Measurements from ENCODE around the gene AUP1.

AUP1 gene

DNA sequence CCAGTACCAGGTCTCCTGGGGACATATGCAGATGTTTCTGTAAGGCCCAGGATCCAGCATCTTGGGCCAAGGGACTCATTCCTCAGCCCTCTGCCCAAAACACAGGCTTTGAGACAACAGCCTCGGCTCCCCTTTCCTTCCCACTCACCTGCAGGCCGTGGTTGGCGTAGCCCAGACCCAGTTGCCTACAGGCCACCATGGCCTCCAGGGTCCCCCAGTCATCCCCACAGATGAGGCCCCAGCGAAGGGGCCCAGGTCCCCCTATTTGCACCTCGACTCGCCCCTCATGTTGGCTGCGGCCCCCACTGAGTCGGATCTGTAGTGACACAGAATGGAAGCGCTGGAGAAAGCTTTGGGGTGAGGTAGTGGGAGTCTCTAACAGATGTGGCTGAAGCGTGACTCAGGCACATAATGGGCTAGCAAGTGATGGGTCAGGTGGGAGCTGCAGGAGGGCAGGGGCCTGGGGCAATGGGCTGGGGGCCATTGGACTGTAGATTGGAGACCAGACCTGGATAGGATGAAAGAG lies 6.0 kb upstream of the AUP1 start:
- no peak for DNase-seq

DNA sequence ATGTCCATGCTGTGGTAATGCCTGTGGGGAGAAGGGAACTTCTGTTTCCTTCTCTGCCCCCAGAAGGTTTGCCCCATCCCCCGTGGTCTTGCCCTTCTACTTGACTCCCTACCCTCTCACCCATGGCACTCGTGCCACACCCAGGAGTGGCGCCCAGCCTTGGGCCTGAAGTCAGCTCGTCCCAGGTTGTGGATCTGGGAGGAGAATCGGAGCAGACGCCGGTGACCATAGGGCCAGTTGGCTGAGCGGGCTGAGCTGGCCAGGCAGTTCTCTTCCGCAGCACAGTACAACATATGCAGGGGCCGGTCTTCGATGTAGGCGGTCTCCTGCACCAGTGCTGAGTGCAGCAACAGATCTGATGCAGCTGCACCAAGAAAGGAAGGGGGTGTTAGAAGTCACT lies 4.9 kb upstream of the AUP1 start:
- DNase-seq = no peak

GRCh38 chr2:74533464-74533863 lies 4.0 kb upstream of the AUP1 start:
- DNase-seq = no peak

- no peak for DNase-seq
These were observed 2.7 kb upstream of the AUP1 start for GRCh38 chr2:74532222-74532621.

DNA sequence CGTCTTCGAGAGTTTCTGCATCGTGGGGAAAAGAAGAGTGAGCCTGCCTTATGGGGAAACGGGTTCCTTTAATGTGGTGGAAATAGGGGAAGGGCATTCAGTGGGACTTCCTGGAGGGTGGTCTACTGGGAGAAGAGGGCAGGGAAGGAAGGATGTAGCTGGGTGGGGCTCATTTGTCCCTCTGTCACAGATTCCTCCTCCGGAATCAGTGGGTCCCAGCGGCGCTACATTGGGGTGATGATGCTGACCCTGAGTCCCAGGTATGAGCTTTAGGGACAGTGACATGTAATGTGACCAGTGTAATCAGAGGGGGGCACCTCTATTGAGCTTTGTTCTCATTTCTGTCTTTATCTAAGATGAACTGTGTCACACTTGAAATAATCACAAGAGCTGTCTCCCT lies 2.2 kb upstream of the AUP1 start:
- DNase-seq = no peak

DNA sequence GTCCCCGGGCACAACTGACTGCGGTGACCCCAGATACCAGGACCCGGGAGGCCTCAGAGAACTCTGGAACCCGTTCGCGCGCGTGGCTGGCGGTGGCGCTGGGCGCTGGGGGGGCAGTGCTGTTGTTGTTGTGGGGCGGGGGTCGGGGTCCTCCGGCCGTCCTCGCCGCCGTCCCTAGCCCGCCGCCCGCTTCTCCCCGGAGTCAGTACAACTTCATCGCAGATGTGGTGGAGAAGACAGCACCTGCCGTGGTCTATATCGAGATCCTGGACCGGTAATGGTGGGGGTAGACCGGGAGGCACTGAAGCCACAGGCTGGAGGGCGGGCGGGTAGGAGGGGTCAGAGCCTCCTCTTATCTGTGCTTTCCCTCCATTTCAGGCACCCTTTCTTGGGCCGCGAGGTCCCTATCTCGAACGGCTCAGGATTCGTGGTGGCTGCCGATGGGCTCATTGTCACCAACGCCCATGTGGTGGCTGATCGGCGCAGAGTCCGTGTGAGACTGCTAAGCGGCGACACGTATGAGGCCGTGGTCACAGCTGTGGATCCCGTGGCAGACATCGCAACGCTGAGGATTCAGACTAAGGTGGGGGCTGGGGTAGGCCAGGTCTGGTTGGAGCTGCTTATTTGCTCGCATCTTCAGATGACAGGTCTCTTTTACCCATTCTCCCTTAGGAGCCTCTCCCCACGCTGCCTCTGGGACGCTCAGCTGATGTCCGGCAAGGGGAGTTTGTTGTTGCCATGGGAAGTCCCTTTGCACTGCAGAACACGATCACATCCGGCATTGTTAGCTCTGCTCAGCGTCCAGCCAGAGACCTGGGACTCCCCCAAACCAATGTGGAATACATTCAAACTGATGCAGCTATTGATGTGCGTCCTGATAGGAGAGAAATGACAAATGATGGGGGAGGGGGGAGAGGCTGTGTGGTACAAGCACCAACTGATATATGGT lies 1.0 kb upstream of the AUP1 start:
- DNase-seq = no peak

- DNase-seq = no peak
These were observed 728 bp downstream of the AUP1 start for GRCh38 chr2:74528600-74529356.

DNA sequence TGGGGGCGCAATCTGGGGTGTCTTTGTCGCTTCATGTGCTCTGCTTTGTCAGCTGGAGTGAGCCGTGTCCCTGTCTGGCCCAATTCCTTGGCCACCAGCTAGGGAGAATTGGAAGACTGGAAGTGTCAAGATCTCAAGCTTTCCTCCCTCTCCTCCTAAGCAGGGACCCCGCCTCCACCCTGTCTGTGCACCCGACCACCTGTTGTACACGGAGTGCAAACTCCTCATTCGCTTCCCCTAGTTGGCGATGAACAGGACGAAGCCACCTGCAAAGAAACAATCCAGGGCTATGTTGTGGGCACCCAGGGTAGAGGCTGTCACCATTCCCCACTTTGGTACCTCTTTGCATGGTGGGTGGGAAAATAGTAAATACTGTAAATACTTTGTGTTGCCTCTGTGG lies 1.8 kb downstream of the AUP1 start:
- no peak for DNase-seq

DNA sequence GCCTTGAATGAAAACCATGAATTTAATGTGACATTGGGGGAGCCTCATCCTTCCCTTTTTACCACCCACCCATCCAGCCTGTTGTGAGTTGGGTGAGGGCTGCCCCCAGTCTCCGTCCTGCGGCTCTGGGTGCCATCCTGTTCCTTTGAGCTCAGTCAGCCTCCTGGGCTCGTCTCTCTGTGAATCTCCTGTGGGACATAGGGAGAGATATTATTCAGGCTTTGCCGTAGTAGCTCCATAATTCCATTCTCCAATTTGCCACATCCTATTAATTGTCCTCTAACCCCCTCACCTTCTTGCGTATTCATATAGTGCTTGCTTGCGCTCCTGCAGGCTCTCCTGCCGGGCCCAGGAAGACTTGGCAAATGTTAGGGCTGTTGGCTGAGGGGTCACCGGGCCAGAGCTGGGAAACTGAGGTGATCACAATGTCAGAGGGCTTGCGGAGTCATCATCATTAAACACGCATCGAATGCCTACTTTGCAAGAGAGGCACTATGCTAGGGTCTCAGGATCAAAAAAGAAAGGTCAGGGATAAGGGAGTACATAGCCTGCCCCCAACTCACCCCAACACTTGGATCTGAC lies 2.8 kb downstream of the AUP1 start:
- no peak for DNase-seq

DNA sequence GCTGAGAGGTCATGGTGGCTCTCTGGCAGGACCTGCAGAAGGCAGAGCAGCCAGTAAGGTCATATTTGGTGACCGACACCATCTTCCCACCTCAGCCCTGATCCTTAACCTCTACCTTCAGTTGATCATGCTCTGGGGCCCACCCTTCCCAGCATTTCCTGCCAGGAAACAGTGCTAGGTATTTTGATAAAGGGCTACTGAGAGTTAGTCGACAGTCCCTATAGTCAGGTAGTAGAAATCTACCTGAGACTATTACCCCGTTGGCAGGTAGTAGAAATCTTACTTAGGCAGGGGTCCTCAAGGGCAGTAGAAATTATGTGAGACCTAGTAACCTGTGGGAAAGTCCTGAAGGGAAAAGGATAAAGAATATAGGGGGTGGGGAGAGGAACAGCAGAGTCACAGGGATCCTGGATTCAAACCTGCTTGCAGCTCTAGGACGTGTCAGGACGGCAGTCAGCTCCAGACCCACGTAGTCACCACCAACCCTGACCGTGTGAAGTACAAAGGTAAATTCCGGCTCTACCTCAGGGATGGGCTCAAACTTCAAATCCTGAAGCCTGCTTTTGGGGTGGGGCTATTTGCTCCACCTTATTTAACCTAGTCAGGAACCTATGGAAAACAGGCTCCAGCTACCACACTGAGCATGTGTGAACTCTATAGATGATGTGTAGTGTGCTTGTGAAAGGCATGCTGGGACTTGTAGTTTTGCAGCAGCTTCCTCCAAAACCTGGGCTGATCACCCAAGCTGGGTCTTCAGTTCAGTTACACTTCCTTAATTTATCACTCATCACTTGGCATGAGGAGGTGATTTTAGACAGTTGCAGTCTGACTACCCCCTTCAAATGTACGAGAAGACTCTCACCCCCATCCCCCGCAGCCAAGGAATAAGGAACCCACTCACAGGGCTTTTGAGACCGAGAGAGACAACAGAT lies 3.5 kb downstream of the AUP1 start, which contains the start of gene DQX1:
Gene DQX1 (minus strand): TSS at position 515 of the 932 bp plus-strand sequence. CDS start 502 bp downstream, at position 13.
- DNase-seq = no peak

DNA sequence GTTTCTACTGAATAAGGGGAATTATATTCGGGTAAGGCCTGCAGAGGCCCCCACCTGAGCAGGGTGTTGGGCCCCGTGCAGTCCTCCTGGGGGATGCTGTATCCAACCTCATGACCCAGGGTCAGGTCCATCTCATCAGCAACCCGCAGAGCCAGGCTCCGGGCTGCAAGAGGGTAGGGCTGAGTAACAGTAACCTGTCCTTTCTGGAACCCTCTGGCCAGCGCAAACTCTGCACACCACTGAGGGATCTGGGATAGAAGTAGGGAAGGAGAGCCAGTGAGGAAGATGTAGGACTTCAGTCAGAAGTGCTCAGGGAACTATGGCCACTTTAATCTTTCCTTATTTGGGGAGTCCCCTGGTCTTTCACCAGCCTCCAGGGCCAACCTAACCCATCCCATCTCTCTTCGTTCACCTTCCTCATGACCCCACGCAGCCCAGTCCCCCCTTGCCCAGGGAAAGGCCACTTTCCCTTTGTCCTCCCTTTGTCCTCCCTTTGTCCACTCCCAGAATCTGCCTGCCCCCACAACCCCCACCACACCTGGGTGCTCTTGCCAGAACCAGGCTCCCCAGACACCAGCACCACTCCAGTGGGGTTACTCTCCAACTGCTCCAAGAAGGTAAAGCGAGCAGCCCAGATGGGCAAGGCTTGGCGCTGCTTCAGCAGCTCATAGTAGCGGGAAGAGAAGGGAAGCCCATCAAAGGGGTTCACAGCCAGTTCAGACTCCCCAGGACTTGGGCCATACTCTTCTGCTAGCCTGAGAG lies 4.4 kb downstream of the AUP1 start:
- no peak for DNase-seq

DNA sequence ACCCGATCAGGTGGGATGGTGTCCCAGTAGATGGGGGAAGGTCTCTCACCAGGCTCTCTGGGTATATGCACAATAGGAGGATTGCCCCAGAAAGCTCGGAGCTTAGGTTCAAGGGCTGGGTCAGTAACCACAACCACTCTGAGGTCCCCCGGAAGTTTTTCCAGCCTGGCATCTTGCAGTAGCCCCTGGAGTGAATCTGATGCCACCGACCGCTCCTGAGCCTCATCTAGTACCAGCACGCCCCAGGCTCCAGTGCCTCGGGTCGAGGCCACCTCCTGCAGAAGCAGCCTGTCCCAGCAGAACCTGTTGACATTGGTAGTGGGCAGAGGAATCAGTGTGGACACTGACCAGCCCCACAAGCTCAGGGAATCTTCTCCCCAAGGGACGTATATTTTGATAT lies 5.5 kb downstream of the AUP1 start:
- DNase-seq = no peak

- no peak for DNase-seq
These were observed 7.0 kb downstream of the AUP1 start for GRCh38 chr2:74522516-74522915.

GRCh38 chr2:74516650-74517049 lies 12.9 kb downstream of the AUP1 start:
- DNase-seq = no peak

DNA sequence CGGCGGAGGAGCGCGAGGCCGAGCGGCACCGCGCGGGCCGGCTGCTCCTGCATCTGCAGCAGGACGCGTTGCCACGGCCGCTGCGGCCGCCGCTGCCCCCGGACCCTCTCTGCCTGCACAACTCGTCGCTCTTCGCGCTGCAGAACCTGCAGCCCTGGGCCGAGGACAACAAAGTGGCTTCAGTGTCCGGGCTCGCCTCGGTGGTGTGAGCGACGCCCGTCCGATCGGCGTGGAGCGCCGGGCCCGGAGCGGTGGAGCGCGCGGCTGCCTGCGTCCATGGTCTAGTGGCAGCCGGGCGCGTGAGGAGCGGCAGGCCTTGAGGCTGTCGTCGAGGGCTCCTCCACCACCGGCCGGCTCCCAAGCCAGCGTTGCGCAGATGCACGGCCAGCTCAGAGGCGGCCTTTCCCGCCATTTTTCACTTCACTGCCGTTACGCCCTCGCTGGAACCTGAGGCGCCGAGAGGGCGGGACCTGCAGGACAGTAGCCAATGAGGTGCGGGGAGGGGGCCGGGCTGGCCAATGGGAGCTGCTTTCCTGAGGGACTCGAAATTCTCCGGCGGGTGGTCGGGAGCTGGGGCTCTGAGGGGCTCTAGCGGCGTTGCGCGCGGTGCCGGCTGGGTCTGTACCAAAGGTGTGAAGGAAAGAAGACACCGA lies 13.4 kb downstream of the AUP1 start:
- DNase-seq = no peak

DNA sequence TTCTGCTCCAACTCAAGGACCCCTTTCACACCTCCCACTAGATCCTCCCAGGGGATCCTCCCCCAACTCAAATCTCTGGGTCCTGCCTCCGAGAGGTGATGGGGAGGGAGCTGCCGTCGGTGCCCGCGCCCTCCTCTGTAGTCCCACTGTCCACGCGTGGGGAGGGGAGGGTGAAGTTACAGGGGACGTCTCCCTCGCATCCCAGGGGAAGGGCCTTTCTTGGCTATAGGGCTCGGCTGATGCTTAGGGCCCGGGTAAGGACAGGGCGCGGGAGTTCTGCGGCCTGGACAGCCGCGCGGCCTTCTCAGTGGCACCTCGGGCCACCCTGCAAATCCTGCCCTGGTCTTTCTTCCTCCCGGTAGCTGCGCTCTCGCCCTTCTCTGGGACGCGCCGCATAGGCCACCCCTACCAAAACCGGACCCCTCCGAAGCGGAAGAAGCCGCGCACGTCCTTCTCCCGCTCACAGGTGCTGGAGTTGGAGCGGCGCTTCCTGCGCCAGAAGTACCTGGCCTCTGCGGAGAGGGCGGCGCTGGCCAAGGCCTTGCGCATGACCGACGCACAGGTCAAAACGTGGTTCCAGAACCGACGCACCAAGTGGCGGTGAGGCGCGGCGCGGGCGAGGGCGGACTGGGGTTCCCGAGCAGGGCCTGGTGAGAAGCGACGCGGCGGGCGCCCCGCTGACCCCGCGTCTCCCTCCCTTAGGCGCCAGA lies 14.1 kb downstream of the AUP1 start:
- DNase-seq = no peak

DNA sequence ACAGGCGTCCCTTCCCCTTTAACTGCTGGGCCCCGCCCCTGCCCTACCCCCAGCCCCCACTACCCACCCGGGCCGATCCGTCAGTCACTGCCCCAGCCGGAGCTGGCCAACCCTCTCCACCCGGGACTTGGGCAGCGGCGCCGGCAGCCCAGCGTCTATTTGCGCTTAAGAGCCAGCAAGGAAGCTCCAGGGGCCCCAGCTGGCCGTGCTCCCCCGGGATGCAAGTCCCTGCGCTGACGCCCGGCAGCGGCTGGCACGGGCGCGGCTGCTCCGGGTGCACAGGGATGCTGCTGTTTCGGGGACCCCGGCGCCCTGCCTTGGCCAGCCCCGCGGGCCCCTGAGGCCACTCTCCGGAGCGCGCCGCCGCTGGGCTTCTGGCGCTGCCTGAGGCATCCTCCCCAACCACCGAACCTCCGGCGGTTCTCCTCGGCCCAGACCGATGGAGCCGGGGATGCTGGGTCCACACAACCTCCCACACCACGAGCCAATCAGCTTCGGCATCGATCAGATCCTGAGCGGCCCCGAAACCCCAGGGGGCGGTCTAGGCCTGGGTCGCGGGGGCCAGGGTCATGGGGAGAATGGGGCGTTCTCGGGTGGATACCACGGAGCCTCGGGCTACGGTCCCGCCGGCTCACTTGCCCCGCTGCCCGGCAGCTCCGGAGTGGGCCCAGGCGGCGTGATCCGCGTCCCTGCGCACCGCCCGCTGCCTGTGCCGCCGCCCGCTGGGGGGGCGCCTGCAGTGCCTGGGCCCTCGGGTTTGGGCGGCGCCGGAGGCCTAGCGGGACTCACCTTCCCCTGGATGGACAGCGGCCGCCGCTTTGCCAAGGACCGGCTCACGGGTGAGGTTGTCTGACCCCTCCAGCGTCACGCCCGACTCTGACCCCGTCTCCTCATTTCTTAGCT lies 14.9 kb downstream of the AUP1 start, which contains the start of gene TLX2:
Gene TLX2 (plus strand): TSS at position 83 of the 903 bp plus-strand sequence. CDS start 357 bp downstream, at position 440.
- no peak for DNase-seq

DNA sequence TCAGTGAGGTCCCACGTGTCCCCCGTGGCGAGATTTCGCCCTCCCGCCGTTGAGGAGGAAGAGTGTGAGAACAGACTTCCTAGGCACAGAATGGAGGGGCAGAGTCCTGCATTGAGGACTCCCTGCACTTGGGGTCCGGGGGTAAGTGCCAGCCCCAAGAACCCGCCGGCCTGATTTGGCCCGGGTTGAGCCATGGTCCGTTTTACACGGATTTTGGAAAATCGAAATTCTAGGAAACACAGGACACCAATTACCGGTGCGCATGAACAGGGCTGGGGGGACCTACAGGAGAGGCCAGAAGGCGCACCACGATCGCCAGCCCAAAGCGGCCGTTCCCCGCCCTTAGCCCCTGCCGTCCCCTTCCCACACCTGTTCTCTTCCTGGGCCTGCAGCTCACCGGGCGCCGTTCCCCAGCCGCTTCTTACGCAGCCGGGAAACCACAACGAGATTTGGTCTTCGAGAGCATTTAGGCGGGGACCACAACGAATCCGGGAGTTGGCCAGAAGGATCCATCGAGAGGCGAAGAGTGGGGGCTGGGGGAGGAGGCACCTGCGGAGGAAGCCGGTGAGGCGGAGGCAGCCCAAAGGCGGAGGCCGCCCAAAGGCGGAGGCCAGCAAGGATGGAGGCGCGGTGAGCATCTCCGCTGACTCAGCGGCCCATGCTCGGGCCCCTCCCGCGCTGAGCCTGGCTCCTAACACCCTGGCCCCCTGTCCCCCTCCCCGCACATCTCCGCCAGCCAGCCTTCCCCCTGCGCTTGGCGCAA lies 15.7 kb downstream of the AUP1 start:
- no peak for DNase-seq

All from NCI-H226 (cell line).